ENCODE results near the gene MRI1. TPM values are rescaled to one million over a fixed set of nuclear protein-coding genes. Genes with fewer than 3 reads are reported as not detected.
A peak's percentile ranks its signal among the peaks of the same experiment; 100 is the strongest.

Gene MRI1
- total RNA-seq, 1 experiment from 2014 or later: 29.9 TPM

- H3K4me3 Mint-ChIP-seq: peak overlapping the region; percentile 96
- ChIA-PET CTCF (interaction anchor here (1.0 to 2.4 kb wide), 13 partner anchors 9 to 323 kb away, joined by 3 to 20 read pairs (median 6); partner anchors contain the start of genes IL27RA, MRI1 and ZSWIM4), POLR2A (interaction anchor here (0.6 to 1.6 kb wide), 6 partner anchors 16 to 115 kb away, joined by 3 to 6 read pairs (median 4); partner anchors contain the start of genes MRI1 and ZSWIM4)
- peaks cover 7% of the 10 kb centered on the region for H3K9me3 Mint-ChIP-seq
- no peak for ATAC-seq
- peaks cover 16% of the 10 kb centered on the region for H3K4me1 Mint-ChIP-seq
- DNase-seq (ENCODE audit: low spot score): no peak
- no peaks in the 10 kb centered on the region; the same call in 1 of the 2 replicates for H3K27me3 Mint-ChIP-seq (ENCODE audit: low read depth)
- no peak for TF ChIP-seq NR2C2 (CRISPR knock-in tag; IDR thresholded peaks at IDR 0.05)
- no peak for TF ChIP-seq SMAD3 (CRISPR knock-in tag; IDR thresholded peaks at IDR 0.05; ENCODE audit: borderline replicate concordance)
- no peak for TF ChIP-seq ATF2 (CRISPR knock-in tag; IDR thresholded peaks at IDR 0.05; ENCODE audit: borderline replicate concordance, low read depth)
- TF ChIP-seq ZMAT4 (CRISPR knock-in tag; IDR thresholded peaks at IDR 0.05): no peak
- TF ChIP-seq FOXJ3 (CRISPR knock-in tag; IDR thresholded peaks at IDR 0.05; ENCODE audit: borderline replicate concordance): no peak
- no peak for TF ChIP-seq RELA (CRISPR knock-in tag; IDR thresholded peaks at IDR 0.05; ENCODE audit: borderline replicate concordance)
- no peak for TF ChIP-seq ZSCAN18 (CRISPR knock-in tag; IDR thresholded peaks at IDR 0.05)
- H3K27ac Mint-ChIP-seq: no peak overlapping the region; the same call in 1 of the 2 replicates
- H3K36me3 Mint-ChIP-seq: peaks cover 4% of the 10 kb centered on the region
Measured at GRCh38 chr19:13747098-13747453, 17.2 kb upstream of the MRI1 start.

GRCh38 chr19:13748169-13748828, 16.0 kb upstream of the MRI1 start:
- ChIA-PET CTCF (interaction anchor here (0.5 to 2.4 kb wide), 18 partner anchors 10 to 324 kb away, joined by 3 to 20 read pairs (median 4); partner anchors contain the start of genes C19orf53, IL27RA, MISP3 and MRI1), POLR2A (interaction anchor here (1.0 to 1.6 kb wide), 6 partner anchors 15 to 593 kb away, joined by 3 to 6 read pairs (median 4); partner anchors contain the start of genes C19orf53 and ZSWIM4)
- no peaks in the 10 kb centered on the region for H3K36me3 Mint-ChIP-seq
- ATAC-seq: no peak
- no peak for TF ChIP-seq NR3C1 (CRISPR knock-in tag; conservative IDR thresholded peaks at IDR 0.05; ENCODE audit: low read depth)
- TF ChIP-seq AFF4 (CRISPR knock-in tag; IDR thresholded peaks at IDR 0.05; ENCODE audit: borderline replicate concordance): no peak
- TF ChIP-seq TEAD1 (CRISPR knock-in tag; IDR thresholded peaks at IDR 0.05): 0 out of 2 replicates have a peak, but pooled peaks have one; percentile 2
- TF ChIP-seq SMAD3 (CRISPR knock-in tag; IDR thresholded peaks at IDR 0.05; ENCODE audit: borderline replicate concordance): no peak
- no peak for TF ChIP-seq FOXP1 (CRISPR knock-in tag; IDR thresholded peaks at IDR 0.05; ENCODE audit: borderline replicate concordance)
- peak overlapping the region; percentile 96 for H3K4me3 Mint-ChIP-seq
- H3K4me1 Mint-ChIP-seq: peaks cover 9% of the 10 kb centered on the region
- peaks cover 6% of the 10 kb centered on the region for H3K9me3 Mint-ChIP-seq
- DNase-seq (ENCODE audit: low spot score): no peak
- peak overlapping the region; percentile 92 for H3K27ac Mint-ChIP-seq
- H3K27me3 Mint-ChIP-seq (ENCODE audit: low read depth): no peaks in the 10 kb centered on the region; the same call in 1 of the 2 replicates

- Mint-ChIP-seq H3K4me1 (peaks cover 6% of the 10 kb centered on the region), H3K4me3 (no peak overlapping the region), H3K27me3 (ENCODE audit: low read depth) (no peaks in the 10 kb centered on the region; the same call in 1 of the 2 replicates), H3K27ac (no peak overlapping the region), H3K9me3 (peaks cover 6% of the 10 kb centered on the region), H3K36me3 (peaks cover 17% of the 10 kb centered on the region)
- ATAC-seq (no peak), DNase-seq (ENCODE audit: low spot score) (no peak)
- CTCF ChIA-PET: interaction anchor here (0.8 to 1.2 kb wide), 3 partner anchors 14 to 111 kb away, joined by 3 to 6 read pairs (median 3); no protein-coding TSS in a partner anchor
- POLR2A ChIA-PET: no interaction called here
- TF ChIP-seq CREB1 (CRISPR knock-in tag; IDR thresholded peaks at IDR 0.05) (no peak), ZNF532 (CRISPR knock-in tag; IDR thresholded peaks at IDR 0.05; ENCODE audit: borderline replicate concordance) (no peak), ZNF138 (CRISPR knock-in tag; conservative IDR thresholded peaks at IDR 0.05) (no peak), JAZF1 (CRISPR knock-in tag; IDR thresholded peaks at IDR 0.05) (no peak), CTCF (IDR thresholded peaks at IDR 0.05) (no peak)
Measured at GRCh38 chr19:13751436-13751835, 12.9 kb upstream of the MRI1 start.
